GM12874 (cell line): Measurements from ENCODE around the gene PLOD3.

ENCODE experiments used
- TF ChIP-seq, protein P1 (sequence below): IDR thresholded peaks from 2 replicates; pipeline ENCODE4 v1.5.1; 2011; ENCODE audit warnings: low read depth, mild to moderate bottlenecking, control low read depth, low read length, moderate library complexity; ENCODE audit not compliant: insufficient read depth

Gene PLOD3

DNA sequence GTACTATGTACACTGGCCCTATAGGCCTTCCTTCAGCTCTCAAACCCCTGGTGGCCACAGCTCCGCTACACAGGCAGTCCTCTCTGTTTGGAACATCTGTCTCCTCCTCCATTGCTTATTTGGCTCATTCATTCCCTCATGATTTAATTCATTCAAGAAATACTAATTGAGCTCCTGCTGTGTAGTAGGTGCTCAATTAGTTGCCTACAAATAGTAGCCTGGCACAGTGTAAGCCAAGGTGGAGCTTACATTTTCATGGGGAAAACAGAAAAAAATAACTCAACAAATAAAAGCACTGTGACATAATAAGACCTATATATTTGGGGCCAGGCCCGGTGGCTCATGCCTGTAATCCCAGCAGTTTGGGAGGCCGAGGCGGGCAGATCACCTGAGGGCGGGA is 30.9 kb upstream of the PLOD3 start:
- TF ChIP-seq, protein P1, sequence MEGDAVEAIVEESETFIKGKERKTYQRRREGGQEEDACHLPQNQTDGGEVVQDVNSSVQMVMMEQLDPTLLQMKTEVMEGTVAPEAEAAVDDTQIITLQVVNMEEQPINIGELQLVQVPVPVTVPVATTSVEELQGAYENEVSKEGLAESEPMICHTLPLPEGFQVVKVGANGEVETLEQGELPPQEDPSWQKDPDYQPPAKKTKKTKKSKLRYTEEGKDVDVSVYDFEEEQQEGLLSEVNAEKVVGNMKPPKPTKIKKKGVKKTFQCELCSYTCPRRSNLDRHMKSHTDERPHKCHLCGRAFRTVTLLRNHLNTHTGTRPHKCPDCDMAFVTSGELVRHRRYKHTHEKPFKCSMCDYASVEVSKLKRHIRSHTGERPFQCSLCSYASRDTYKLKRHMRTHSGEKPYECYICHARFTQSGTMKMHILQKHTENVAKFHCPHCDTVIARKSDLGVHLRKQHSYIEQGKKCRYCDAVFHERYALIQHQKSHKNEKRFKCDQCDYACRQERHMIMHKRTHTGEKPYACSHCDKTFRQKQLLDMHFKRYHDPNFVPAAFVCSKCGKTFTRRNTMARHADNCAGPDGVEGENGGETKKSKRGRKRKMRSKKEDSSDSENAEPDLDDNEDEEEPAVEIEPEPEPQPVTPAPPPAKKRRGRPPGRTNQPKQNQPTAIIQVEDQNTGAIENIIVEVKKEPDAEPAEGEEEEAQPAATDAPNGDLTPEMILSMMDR, result no peak

DNA sequence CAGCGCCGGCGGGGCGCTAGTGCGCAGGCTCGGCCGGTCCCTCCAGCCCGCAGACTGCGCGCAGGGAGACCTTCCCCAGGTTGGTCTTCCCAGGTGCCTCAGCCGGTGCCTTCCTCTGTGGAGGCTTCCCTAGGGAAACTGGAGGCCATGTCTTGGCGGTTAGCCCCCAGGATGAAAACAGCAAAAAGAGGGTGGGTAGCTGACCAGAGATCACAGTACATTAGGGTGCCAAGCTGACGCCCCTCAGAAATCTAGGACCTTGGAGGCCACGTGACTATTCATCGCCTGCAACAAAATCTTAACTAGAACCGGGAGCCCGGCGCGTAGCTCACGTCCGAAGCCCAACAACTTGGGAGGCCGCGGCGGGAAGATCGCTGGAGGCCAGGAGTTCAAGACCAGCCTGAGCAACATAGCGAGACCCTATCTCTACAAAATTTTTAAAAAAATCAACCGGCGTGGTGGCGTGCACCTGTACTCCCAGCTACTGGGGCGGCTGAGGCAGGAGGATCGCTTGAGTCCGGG is 27.8 kb upstream of the PLOD3 start:
- TF ChIP-seq, protein P1, result no peak

DNA sequence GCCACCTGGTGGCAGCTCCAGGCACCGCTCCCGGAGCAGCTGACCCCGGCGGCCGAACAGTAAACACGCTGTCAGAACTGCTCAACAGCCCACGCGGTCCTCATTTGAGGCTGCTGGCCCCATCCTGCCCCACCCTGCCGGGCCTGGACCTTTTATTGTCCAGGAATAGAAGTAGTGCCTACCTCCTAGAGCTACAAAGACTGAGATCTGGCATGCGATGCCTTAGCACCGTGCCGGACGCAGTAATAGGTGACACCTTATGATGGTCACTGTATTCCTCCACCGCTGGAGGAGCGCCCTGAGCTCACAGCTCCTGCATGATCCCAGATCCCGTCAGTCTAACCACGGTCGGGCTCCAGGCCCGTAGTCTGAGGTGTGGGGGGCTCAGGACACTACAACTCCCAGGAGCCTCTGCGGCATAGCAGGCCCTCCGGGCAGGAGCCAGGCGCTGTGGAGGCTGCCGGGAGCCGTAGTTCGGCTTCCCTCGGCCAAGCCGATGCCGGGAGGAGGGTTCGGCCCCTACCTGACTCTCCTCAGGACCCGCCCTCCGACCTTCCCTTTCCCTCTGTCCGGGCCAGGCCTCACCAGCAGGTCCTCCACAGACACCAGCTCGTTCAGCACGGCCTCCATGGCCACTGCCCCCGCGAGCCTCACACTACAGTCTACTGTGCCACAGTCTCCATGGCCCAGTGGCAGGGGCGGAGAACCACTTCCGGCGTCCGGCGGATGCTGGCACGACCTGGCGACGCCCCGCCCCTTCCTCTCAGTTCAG is 27.2 kb upstream of the PLOD3 start, which contains the start of gene FIS1:
Gene FIS1 (minus strand): TSS at position 707 of the 772 bp plus-strand sequence. CDS start 77 bp downstream, at position 630.
- TF ChIP-seq, protein P1, result peak; percentile 94

DNA sequence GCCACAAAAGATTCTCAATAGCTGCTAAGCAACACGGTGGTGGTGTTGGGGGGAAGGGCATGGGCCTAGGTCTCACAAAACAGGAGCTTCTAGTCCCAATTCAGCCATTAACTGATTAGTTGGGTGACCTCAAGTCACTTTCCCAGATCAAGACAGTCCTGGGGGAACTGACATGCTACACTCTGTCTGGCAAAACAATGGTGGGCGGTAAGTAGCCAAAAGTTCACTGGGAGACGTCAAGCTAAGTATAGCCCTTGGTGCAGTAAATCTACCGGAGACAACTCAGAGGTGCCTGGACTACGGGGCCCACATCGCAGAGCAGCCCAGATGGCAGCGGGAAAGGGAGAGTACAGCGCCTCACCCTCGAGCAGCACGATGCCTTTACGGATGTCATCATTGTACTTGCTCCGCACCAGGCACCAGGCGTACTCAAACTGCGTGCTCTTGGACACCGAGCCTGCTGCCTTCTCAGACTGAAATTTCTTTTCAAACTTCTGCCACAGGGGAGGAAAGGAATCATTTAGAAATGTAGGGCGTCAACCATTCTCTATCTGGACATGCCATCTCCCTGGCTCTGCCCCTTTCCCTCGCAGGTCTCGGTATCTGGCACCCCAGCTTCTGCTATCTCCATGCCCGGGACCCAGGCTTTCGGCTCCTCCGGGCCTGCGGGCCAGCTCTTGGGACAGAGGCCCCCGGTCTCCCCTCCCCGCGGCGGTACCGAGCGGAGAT is 26.4 kb upstream of the PLOD3 start:
- TF ChIP-seq, protein P1, result no peak

DNA sequence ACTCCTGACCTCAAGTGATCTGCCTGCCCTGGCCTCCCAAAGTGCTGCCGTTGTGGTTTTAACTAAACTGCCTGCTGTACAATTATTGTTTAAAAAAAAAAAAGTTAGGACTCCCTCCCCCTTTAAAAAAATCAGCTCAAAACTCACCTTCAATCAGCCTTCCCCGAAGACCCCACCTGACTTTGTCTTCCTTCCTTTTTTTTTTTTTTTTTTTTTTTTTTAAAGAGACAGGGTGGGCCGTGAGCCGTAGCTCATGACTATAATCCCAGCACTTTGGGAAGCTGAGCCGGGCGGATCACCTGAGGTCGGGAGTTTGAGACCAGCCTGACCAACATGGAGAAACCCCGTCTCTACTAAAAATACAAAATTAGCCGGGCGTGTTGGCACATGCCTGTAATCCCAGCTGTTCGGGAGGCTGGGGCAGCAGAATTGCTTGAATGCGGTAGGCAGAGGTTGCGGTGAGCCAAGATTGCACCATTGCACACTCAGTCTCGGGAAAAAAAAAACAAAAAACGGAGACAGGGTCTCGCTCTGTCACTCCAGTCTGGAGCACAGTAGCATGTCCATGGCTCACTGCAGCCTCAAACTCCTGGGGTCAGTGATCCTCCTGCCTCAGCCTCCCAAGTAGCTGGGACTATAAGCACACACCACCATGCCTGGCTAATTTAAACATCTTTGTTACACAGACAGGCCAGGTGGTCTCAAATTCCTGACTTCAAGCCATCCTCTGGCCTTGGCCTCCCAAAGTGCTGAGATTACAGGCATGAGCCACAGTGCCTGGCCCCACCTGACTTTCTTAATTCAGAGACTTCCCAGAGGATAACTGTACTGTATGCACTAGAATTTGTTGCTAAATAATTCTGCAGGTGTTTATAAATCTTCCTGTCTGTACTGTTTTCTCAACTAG is 24.3 kb upstream of the PLOD3 start:
- TF ChIP-seq, protein P1, result no peak

DNA sequence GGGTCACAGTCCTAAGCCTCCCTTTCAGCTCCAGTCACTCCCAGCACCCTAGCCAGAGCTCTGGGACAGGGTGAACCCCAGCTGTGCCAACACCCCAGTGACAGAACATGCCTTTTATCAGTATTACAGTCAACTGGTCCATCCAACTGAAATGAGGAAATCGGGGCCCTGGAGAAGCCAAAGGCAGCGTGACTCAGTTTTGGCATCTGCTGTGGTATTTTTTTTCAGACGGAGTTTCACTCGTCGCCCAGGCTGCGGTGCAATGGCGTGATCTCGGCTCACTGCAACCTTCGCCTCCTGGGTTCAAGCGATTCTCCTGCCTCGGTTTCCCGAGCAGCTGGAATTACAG is 23.6 kb upstream of the PLOD3 start:
- TF ChIP-seq, protein P1, result no peak
